ENCODE data around the gene DNAH12.

DNA sequence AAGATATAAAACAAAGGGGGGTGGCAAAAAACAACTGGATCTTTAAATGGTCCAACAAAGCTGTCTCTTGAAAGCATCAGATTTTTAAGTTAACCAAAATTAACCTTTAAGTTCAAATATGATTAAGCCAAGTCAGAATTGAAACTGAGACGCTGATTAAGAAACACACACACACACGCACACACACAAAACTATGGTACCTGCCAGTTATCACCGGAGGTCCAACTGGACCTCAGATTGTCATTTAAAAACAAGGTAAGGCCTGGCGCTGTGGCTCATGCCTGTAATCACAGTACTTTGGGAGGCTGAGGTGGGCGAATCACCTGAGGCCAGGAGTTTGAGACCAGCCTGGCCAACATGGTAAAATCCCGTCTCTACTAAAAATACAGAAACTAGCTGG lies 42.6 kb upstream of the DNAH12 start:
- TF ChIP-seq EZH2phosphoT487 (IDR thresholded peaks at IDR 0.05; ENCODE audit: low read depth): no peak
- TF ChIP-seq CTCF (IDR thresholded peaks at IDR 0.05; ENCODE audit: low read depth, low read length): no peak
